ACC112 (cell line): ENCODE measurements around the gene CADPS.

Experiments
- H2AFZ ChIP-seq: fragments of 200-600 bp; sonication (generic); one replicate; pipeline ENCODE4 v1.6.0; 2017; ENCODE audit warnings: antibody characterized with exemption, low read length; ENCODE audit not compliant: unreplicated experiment
- H3K27ac ChIP-seq: fragments of 200-600 bp; sonication (generic); 2 replicates; pipeline ENCODE4 v1.5.1; 2014; ENCODE audit warnings: low read depth, mild to moderate bottlenecking, antibody characterized with exemption, low read length, moderate library complexity
- H3K27me3 ChIP-seq: fragments of 200-600 bp; sonication (generic); 2 replicates; pipeline ENCODE4 v1.6.1; 2014; ENCODE audit warnings: mild to moderate bottlenecking, antibody characterized with exemption, low read length, moderate library complexity, mixed read lengths; ENCODE audit not compliant: insufficient read depth
- H3K36me3 ChIP-seq: fragments of 200-600 bp; sonication (generic); 2 replicates; pipeline ENCODE4 v1.6.1; 2016; ENCODE audit warnings: mild to moderate bottlenecking, antibody characterized with exemption, low read length, moderate library complexity, mixed read lengths; ENCODE audit not compliant: insufficient read depth
- H3K4me1 ChIP-seq: fragments of 200-600 bp; sonication (generic); one replicate; pipeline ENCODE4 v1.6.1; 2016; ENCODE audit warnings: low read length, mixed read lengths; ENCODE audit not compliant: insufficient read depth, unreplicated experiment, control insufficient read depth
- H3K4me3 ChIP-seq: fragments of 200-600 bp; sonication (generic); 2 replicates; pipeline ENCODE4 v1.5.1; 2014; ENCODE audit warnings: mild to moderate bottlenecking, low read depth, low read length
- H3K79me2 ChIP-seq: fragments of 200-600 bp; sonication (generic); one replicate; pipeline ENCODE4 v1.6.0; 2016; ENCODE audit warnings: low read length; ENCODE audit not compliant: control insufficient read depth, unreplicated experiment, insufficient read depth

CADPS gene

GRCh38 chr3:62873761-62874710 is 1.2 kb downstream of the CADPS start:
- Histone ChIP-seq H3K27me3 (peaks cover 59% of the 10 kb centered on the region), H3K27ac (no peak overlapping the region), H3K79me2 (no peaks in the 10 kb centered on the region), H3K4me3 (no peak overlapping the region), H3K4me1 (no peaks in the 10 kb centered on the region), H2AFZ (no peak overlapping the region), H3K36me3 (no peaks in the 10 kb centered on the region)

GRCh38 chr3:62873451-62873760 is 1.8 kb downstream of the CADPS start:
- Histone ChIP-seq H3K4me1 (no peaks in the 10 kb centered on the region), H3K27ac (no peak overlapping the region), H3K79me2 (no peaks in the 10 kb centered on the region), H3K4me3 (no peak overlapping the region), H2AFZ (no peak overlapping the region), H3K36me3 (no peaks in the 10 kb centered on the region), H3K27me3 (peaks cover 59% of the 10 kb centered on the region)

- no peak overlapping the region for H2AFZ ChIP-seq
- H3K27ac ChIP-seq = no peak overlapping the region
- H3K4me3 ChIP-seq = no peak overlapping the region
- H3K36me3 ChIP-seq = no peaks in the 10 kb centered on the region
- H3K79me2 ChIP-seq = no peaks in the 10 kb centered on the region
- H3K27me3 ChIP-seq = peaks cover 59% of the 10 kb centered on the region
- H3K4me1 ChIP-seq = no peaks in the 10 kb centered on the region
Observed at GRCh38 chr3:62872318-62872717, 2.9 kb downstream of the CADPS start.

GRCh38 chr3:62870321-62870720 is 4.9 kb downstream of the CADPS start:
- Histone ChIP-seq H3K4me1 (no peaks in the 10 kb centered on the region), H2AFZ (no peak overlapping the region), H3K79me2 (no peaks in the 10 kb centered on the region), H3K27me3 (peaks cover 40% of the 10 kb centered on the region), H3K4me3 (no peak overlapping the region), H3K27ac (no peak overlapping the region), H3K36me3 (no peaks in the 10 kb centered on the region)

GRCh38 chr3:62863648-62864047 is 11.6 kb downstream of the CADPS start:
- Histone ChIP-seq H3K79me2 (no peaks in the 10 kb centered on the region), H3K4me1 (no peaks in the 10 kb centered on the region)

GRCh38 chr3:62859203-62859791 is 15.9 kb downstream of the CADPS start:
- Histone ChIP-seq H3K4me1 (no peaks in the 10 kb centered on the region), H3K36me3 (no peaks in the 10 kb centered on the region), H3K27ac (no peak overlapping the region), H3K79me2 (no peaks in the 10 kb centered on the region), H3K4me3 (no peak overlapping the region), H2AFZ (no peak overlapping the region), H3K27me3 (no peaks in the 10 kb centered on the region)

More at GRCh38 chr3:62863648-62864047, 11.6 kb downstream of the CADPS start:
- Histone ChIP-seq H3K27ac (no peak overlapping the region), H3K4me3 (no peak overlapping the region), H3K36me3 (no peaks in the 10 kb centered on the region), H3K27me3 (no peaks in the 10 kb centered on the region), H2AFZ (no peak overlapping the region)

- Histone ChIP-seq H3K4me1 (no peaks in the 10 kb centered on the region), H3K4me3 (no peak overlapping the region), H3K36me3 (no peaks in the 10 kb centered on the region), H3K27me3 (no peaks in the 10 kb centered on the region), H3K27ac (no peak overlapping the region), H3K79me2 (no peaks in the 10 kb centered on the region), H2AFZ (no peak overlapping the region)
Observed at GRCh38 chr3:62845996-62846395, 29.2 kb downstream of the CADPS start.

- Histone ChIP-seq H3K4me1 (no peaks in the 10 kb centered on the region), H3K27me3 (no peaks in the 10 kb centered on the region), H3K36me3 (no peaks in the 10 kb centered on the region), H3K27ac (no peak overlapping the region), H3K4me3 (no peak overlapping the region), H3K79me2 (no peaks in the 10 kb centered on the region), H2AFZ (no peak overlapping the region)
Observed at GRCh38 chr3:62843508-62843907, 31.7 kb downstream of the CADPS start.

GRCh38 chr3:62839748-62840147 is 35.5 kb downstream of the CADPS start:
- H3K4me1 ChIP-seq = no peaks in the 10 kb centered on the region
- no peaks in the 10 kb centered on the region for H3K79me2 ChIP-seq
- no peaks in the 10 kb centered on the region for H3K36me3 ChIP-seq
- H3K27me3 ChIP-seq = no peaks in the 10 kb centered on the region
- H3K27ac ChIP-seq = no peak overlapping the region
- no peak overlapping the region for H2AFZ ChIP-seq
- H3K4me3 ChIP-seq = no peak overlapping the region

GRCh38 chr3:62837145-62837787 is 38.0 kb downstream of the CADPS start:
- Histone ChIP-seq H3K4me3 (no peak overlapping the region), H3K79me2 (no peaks in the 10 kb centered on the region), H3K36me3 (no peaks in the 10 kb centered on the region), H2AFZ (no peak overlapping the region), H3K4me1 (no peaks in the 10 kb centered on the region), H3K27me3 (no peaks in the 10 kb centered on the region), H3K27ac (no peak overlapping the region)
